ENCODE data around the gene ITPR2.

- TF ChIP-seq CHD2 (IDR thresholded peaks at IDR 0.05; ENCODE audit: low read length, partially characterized antibody) (no peak), EP300 (IDR thresholded peaks at IDR 0.05; ENCODE audit: borderline replicate concordance in 1 of 2, low read depth in 1 of 2, low read length in 1 of 2) (no peak), SMC3 (IDR thresholded peaks at IDR 0.05; ENCODE audit: low read depth, low read length) (no peak), CTCF (IDR thresholded peaks at IDR 0.05) (no peak), EZH2phosphoT487 (IDR thresholded peaks at IDR 0.05; ENCODE audit: borderline replicate concordance, low read depth) (no peak), MAX (IDR thresholded peaks at IDR 0.05; ENCODE audit: low read depth) (no peak), POLR2AphosphoS5 (IDR thresholded peaks at IDR 0.05; ENCODE audit: low read depth, low read length) (no peak), REST (IDR thresholded peaks at IDR 0.05; ENCODE audit: low read depth, low read length) (no peak), RAD21 (IDR thresholded peaks at IDR 0.05; ENCODE audit: low read length) (no peak), USF2 (IDR thresholded peaks at IDR 0.05; ENCODE audit: borderline replicate concordance, low read depth, low read length) (no peak), JUND (IDR thresholded peaks at IDR 0.05) (no peak), FOXM1 (IDR thresholded peaks at IDR 0.05; ENCODE audit: low read depth) (no peak), RFX5 (IDR thresholded peaks at IDR 0.05; ENCODE audit: low read length) (no peak)
Measured at GRCh38 chr12:26410689-26411088, 422.3 kb downstream of the ITPR2 start.
